T-helper 9 cell (primary cell): Measurements from ENCODE around the gene FXYD6.

Experiments used
- DNase-seq: peaks from one replicate; pipeline ENCODE4 v3.0.0-alpha.2; 2020

FXYD6 gene

DNA sequence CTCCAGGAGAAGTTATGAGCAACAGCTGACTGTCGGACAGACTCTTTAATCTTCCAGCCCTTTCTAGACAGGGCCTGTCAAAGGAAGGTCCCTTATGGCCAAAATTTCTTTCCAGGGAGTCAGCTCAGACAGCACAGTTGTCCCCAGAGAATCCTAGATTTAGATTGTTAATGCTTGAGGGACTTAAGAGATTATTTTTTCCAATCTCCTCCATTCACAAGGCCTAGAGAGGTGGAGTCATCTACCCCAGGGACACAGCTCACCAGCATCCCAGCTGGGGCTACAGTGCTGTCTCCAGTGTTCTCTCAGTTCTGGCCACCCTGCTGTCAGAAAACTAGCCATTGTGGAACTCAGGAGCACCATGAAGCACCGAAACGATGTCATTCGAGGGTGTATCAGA, 87.2 kb downstream of the FXYD6 start:
- DNase-seq, result no peak
